Smooth muscle cell (in vitro differentiated cells): ENCODE results near the gene TRMU. TPM values are rescaled to one million over a fixed set of nuclear protein-coding genes. Genes with fewer than 3 reads are reported as not detected.

Experiments
- DNase-seq: peaks from one replicate; lab custom pipeline; 2025; ENCODE audit not compliant: unreplicated experiment; lab: John Stamatoyannopoulos, UW
- H2AFZ ChIP-seq: fragments of 200-600 bp; sonication (generic); 2 replicates; pipeline ENCODE4 v1.6.0; 2016; ENCODE audit warnings: antibody characterized with exemption, low read depth, mild to moderate bottlenecking
- H3F3A ChIP-seq: fragments of 200-600 bp; sonication (generic); 2 replicates; pipeline ENCODE4 v1.6.0; 2017; ENCODE audit warnings: antibody characterized with exemption, low read depth
- H3K27ac ChIP-seq: fragments of 200-600 bp; sonication (generic); 2 replicates; pipeline ENCODE4 v1.5.1; 2016; ENCODE audit warnings: low read depth, mild to moderate bottlenecking
- H3K27me3 ChIP-seq: fragments of 200-600 bp; sonication (generic); 2 replicates; pipeline ENCODE4 v1.6.1; 2016; ENCODE audit warnings: low read depth, mild to moderate bottlenecking
- H3K36me3 ChIP-seq: fragments of 200-600 bp; sonication (generic); 2 replicates; pipeline ENCODE4 v1.5.1; 2016; ENCODE audit warnings: low read depth
- H3K4me1 ChIP-seq: fragments of 200-600 bp; sonication (generic); 2 replicates; pipeline ENCODE4 v1.5.1; 2016; ENCODE audit warnings: low read depth
- H3K4me2 ChIP-seq: fragments of 200-600 bp; sonication (generic); 2 replicates; pipeline ENCODE4 v1.6.0; 2016; ENCODE audit warnings: mild to moderate bottlenecking
- H3K4me3 ChIP-seq: fragments of 200-600 bp; sonication (generic); 2 replicates; pipeline ENCODE4 v1.5.1; 2016; ENCODE audit warnings: mild to moderate bottlenecking
- H3K79me2 ChIP-seq: fragments of 200-600 bp; sonication (generic); 2 replicates; pipeline ENCODE4 v1.6.0; 2016; ENCODE audit warnings: low read depth, mild to moderate bottlenecking
- H3K9ac ChIP-seq: fragments of 200-600 bp; sonication (generic); 2 replicates; pipeline ENCODE4 v1.6.0; 2016; ENCODE audit warnings: low read depth
- H3K9me3 ChIP-seq: fragments of 200-600 bp; sonication (generic); replicated peaks from 2 replicates; pipeline ENCODE4 v1.5.1; 2016; ENCODE audit warnings: low read depth
- H4K20me1 ChIP-seq: fragments of 200-600 bp; sonication (generic); 2 replicates; pipeline ENCODE4 v1.6.0; 2016; ENCODE audit warnings: low read depth
- CTCF ChIP-seq: fragments of 200-600 bp; sonication (generic); IDR thresholded peaks from 2 replicates; pipeline ENCODE4 v1.5.1; 2017; ENCODE audit warnings: borderline replicate concordance, mild to moderate bottlenecking, antibody characterized with exemption; ENCODE audit not compliant: insufficient read depth, poor library complexity, severe bottlenecking
- WGBS: methylation state at CpG from one replicate; pipeline ENCODE4 v1.1.7; 2016; ENCODE audit warnings: low lambda C conversion rate; 5-methylcytosine and 5-hydroxymethylcytosine counted together
- polyA plus RNA-seq: library from polyadenylated mRNA; unstranded; fragments of >200 nt; fragmentation: Nextera tagmentation; extraction: Ambion mirVana; gene quantifications from 2 replicates; pipeline ENCODE4 v1.2.1, GENCODE V29; 2016
- total RNA-seq: library from RNA; depleted of rRNA; stranded (reverse); fragments of >200 nt; gene quantifications from 2 replicates; pipeline ENCODE4 v1.2.3, GENCODE V29; 2014

Gene TRMU
- total and polyA plus RNA-seq, 2 experiments from 2014 or later = 15.8 to 20.5 TPM

- Histone ChIP-seq H3K9me3 (peaks cover 6% of the 10 kb centered on the region), H3K4me2 (no peak overlapping the region), H3K4me1 (peaks cover 20% of the 10 kb centered on the region), H3K4me3 (no peak overlapping the region), H3K27me3 (no peaks in the 10 kb centered on the region), H3K27ac (no peak overlapping the region), H4K20me1 (no peaks in the 10 kb centered on the region), H3K36me3 (no peaks in the 10 kb centered on the region), H3K79me2 (no peaks in the 10 kb centered on the region), H2AFZ (no peak overlapping the region), H3K9ac (no peak overlapping the region), H3F3A (no peaks in the 10 kb centered on the region)
- DNase-seq = no peak
- 94% methylated on average over 35 of the region's 38 CpGs for WGBS
- TF ChIP-seq CTCF = no peak
These were observed 39.4 kb downstream of the TRMU start for GRCh38 chr22:46374663-46375474.

- Histone ChIP-seq H3K79me2 (no peaks in the 10 kb centered on the region), H3K36me3 (no peaks in the 10 kb centered on the region), H2AFZ (no peak overlapping the region), H3K4me3 (no peak overlapping the region), H3F3A (no peaks in the 10 kb centered on the region), H3K9ac (no peak overlapping the region), H3K27ac (no peak overlapping the region), H4K20me1 (no peaks in the 10 kb centered on the region), H3K27me3 (no peaks in the 10 kb centered on the region), H3K4me1 (peaks cover 20% of the 10 kb centered on the region), H3K9me3 (peaks cover 6% of the 10 kb centered on the region), H3K4me2 (no peak overlapping the region)
- DNase-seq = no peak
- no peak for TF ChIP-seq CTCF
- WGBS = 94% methylated on average over 3 of the region's 3 CpGs
These were observed 40.6 kb downstream of the TRMU start for GRCh38 chr22:46376111-46376510.

GRCh38 chr22:46376908-46377524 is 41.5 kb downstream of the TRMU start:
- Histone ChIP-seq H3K27ac (no peak overlapping the region), H3K9ac (no peak overlapping the region), H3K79me2 (no peaks in the 10 kb centered on the region), H2AFZ (no peak overlapping the region), H3K4me1 (peaks cover 20% of the 10 kb centered on the region), H4K20me1 (no peaks in the 10 kb centered on the region), H3K36me3 (no peaks in the 10 kb centered on the region), H3K27me3 (no peaks in the 10 kb centered on the region), H3K4me3 (no peak overlapping the region), H3K9me3 (peaks cover 6% of the 10 kb centered on the region), H3F3A (no peaks in the 10 kb centered on the region), H3K4me2 (peak overlapping the region; percentile 74)
- 83% methylated on average over 19 of the region's 19 CpGs for WGBS
- no peak for DNase-seq
- TF ChIP-seq CTCF = no peak
